Fibroblast of the aortic adventitia (primary cell): ENCODE results near the gene MYLIP. TPM values are rescaled to one million over a fixed set of nuclear protein-coding genes. Genes with fewer than 3 reads are reported as not detected.

Experiments
- DNase-seq: peaks from one replicate; pipeline ENCODE4 v3.0.0-alpha.2; 2010; ENCODE audit warnings: low read depth
- H3K4me3 ChIP-seq: 2 replicates; pipeline ENCODE4 v1.5.1; 2011; ENCODE audit warnings: low read depth, mild to moderate bottlenecking, control low read depth, low read length, moderate library complexity
- CTCF ChIP-seq: IDR thresholded peaks from 2 replicates; pipeline ENCODE4 v1.5.1; 2011; ENCODE audit warnings: mild to moderate bottlenecking, low read length, control low read depth, inconsistent platforms; ENCODE audit not compliant: insufficient read depth
- total RNA-seq: library from RNA; depleted of rRNA; stranded (reverse); fragments of >200 nt; gene quantifications from 2 replicates; pipeline ENCODE4 v1.2.3, GENCODE V29; 2012; ENCODE audit warnings: low replicate concordance

Gene MYLIP
- total RNA-seq, 1 donor: 36.1 TPM

GRCh38 chr6:16157909-16158308 is 29.0 kb downstream of the MYLIP start:
- TF ChIP-seq CTCF: no peak
- no peak for DNase-seq
- H3K4me3 ChIP-seq: no peak overlapping the region

- TF ChIP-seq CTCF: no peak
- no peak overlapping the region for H3K4me3 ChIP-seq
- DNase-seq: no peak
Measured at GRCh38 chr6:16158943-16159557, 30.2 kb downstream of the MYLIP start.

GRCh38 chr6:16160794-16161193 is 31.9 kb downstream of the MYLIP start:
- no peak overlapping the region for H3K4me3 ChIP-seq
- no peak for DNase-seq
- no peak for TF ChIP-seq CTCF

- no peak for TF ChIP-seq CTCF
- no peak overlapping the region for H3K4me3 ChIP-seq
- DNase-seq: no peak
Measured at GRCh38 chr6:16162003-16162402, 33.1 kb downstream of the MYLIP start.

GRCh38 chr6:16163066-16163465 is 34.2 kb downstream of the MYLIP start:
- TF ChIP-seq CTCF: no peak
- H3K4me3 ChIP-seq: no peak overlapping the region
- DNase-seq: no peak

- H3K4me3 ChIP-seq: no peak overlapping the region
- TF ChIP-seq CTCF: no peak
- DNase-seq: peak; percentile 19
Measured at GRCh38 chr6:16163535-16164300, 34.8 kb downstream of the MYLIP start.
